Type B pancreatic cell (in vitro differentiated cells): ENCODE measurements around the gene THOC7. TPM values are rescaled to one million over a fixed set of nuclear protein-coding genes. Genes with fewer than 3 reads are reported as not detected.

Source experiments
- DNase-seq: peaks from one replicate; pipeline ENCODE4 v3.0.0; 2021; ENCODE audit warnings: mixed read lengths; ENCODE audit not compliant: unreplicated experiment; ENCODE audit errors: extremely low spot score
- H3K27ac Mint-ChIP-seq: 2 replicates; pipeline ENCODE4 v1.8.0; 2021; ENCODE audit warnings: mild to moderate bottlenecking, mixed read lengths
- H3K27me3 Mint-ChIP-seq: 2 replicates; pipeline ENCODE4 v1.8.0; 2021; ENCODE audit warnings: mixed read lengths
- H3K36me3 Mint-ChIP-seq: 2 replicates; pipeline ENCODE4 v1.8.0; 2021; ENCODE audit warnings: mixed read lengths
- H3K4me1 Mint-ChIP-seq: one replicate; pipeline ENCODE4 v1.8.0; 2021; ENCODE audit warnings: mixed read lengths; ENCODE audit not compliant: unreplicated experiment
- H3K4me3 Mint-ChIP-seq: 2 replicates; pipeline ENCODE4 v1.8.0; 2021; ENCODE audit warnings: mild to moderate bottlenecking, mixed read lengths
- H3K9me3 Mint-ChIP-seq: 2 replicates; pipeline ENCODE4 v1.8.0; 2021; ENCODE audit warnings: mixed read lengths
- total RNA-seq: library from RNA; stranded (reverse); gene quantifications from 2 replicates; pipeline ENCODE4 v1.2.1, GENCODE V29; 2021; ENCODE audit warnings: low replicate concordance
- TF ChIP-seq, protein P1 (sequence below): fragments of 200-600 bp; sonication (generic); conservative IDR thresholded peaks from 2 replicates; pipeline ENCODE4 v1.5.0; 2021; ENCODE audit warnings: antibody characterized with exemption, mild to moderate bottlenecking

THOC7 gene
- total RNA-seq, 1 donor from 2014 or later: 53.0 TPM

DNA sequence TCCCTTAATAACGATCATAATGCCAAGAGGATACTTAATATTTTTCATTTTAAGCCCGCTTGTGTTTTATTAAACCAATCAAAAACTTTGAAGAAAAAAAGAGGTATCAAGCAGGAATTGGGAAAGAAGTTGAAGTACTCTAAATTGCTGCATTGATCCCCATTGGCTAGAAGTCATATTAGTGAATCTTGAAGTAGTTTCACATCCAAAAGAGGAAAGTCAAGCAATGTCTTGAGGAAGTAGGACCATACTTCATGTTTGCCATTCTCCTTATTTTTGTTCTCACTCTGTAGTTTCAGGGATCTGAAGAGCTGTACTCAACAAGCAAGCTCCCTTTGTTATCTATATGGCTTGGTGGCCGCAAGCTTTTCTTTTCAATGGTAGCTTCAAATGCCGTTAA, 46.4 kb upstream of the THOC7 start:
- no peaks in the 10 kb centered on the region for H3K27me3 Mint-ChIP-seq
- H3K36me3 Mint-ChIP-seq: peaks cover 4% of the 10 kb centered on the region
- no peak overlapping the region for H3K27ac Mint-ChIP-seq
- no peaks in the 10 kb centered on the region for H3K9me3 Mint-ChIP-seq
- H3K4me3 Mint-ChIP-seq: no peak overlapping the region
- TF ChIP-seq, protein P1, sequence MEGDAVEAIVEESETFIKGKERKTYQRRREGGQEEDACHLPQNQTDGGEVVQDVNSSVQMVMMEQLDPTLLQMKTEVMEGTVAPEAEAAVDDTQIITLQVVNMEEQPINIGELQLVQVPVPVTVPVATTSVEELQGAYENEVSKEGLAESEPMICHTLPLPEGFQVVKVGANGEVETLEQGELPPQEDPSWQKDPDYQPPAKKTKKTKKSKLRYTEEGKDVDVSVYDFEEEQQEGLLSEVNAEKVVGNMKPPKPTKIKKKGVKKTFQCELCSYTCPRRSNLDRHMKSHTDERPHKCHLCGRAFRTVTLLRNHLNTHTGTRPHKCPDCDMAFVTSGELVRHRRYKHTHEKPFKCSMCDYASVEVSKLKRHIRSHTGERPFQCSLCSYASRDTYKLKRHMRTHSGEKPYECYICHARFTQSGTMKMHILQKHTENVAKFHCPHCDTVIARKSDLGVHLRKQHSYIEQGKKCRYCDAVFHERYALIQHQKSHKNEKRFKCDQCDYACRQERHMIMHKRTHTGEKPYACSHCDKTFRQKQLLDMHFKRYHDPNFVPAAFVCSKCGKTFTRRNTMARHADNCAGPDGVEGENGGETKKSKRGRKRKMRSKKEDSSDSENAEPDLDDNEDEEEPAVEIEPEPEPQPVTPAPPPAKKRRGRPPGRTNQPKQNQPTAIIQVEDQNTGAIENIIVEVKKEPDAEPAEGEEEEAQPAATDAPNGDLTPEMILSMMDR: no peak
- DNase-seq: no peak
- H3K4me1 Mint-ChIP-seq: peaks cover 24% of the 10 kb centered on the region

DNA sequence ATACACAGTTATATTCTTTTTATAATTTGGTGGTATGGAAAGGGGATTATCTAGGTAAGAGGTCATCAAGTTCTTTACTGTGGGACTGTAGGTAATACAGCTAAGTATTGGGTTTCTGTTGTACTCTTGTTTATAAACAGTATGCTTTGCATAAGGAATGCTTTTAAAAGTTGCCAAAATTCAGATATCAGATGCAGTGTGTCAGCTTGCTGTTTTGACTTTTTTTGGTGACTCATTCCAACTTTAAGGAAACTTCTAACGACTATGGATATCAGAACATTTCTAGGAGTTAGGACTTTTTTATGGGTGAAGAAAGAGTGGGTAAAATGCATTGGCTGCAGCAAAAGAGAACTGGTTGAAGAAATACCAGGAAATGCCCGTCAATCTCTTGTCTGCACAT, 45.8 kb upstream of the THOC7 start:
- Mint-ChIP-seq H3K4me3 (no peak overlapping the region), H3K27me3 (no peaks in the 10 kb centered on the region), H3K9me3 (no peaks in the 10 kb centered on the region), H3K36me3 (peaks cover under 1% of the 10 kb centered on the region), H3K27ac (no peak overlapping the region), H3K4me1 (peaks cover 21% of the 10 kb centered on the region)
- DNase-seq: no peak
- TF ChIP-seq, protein P1: no peak

DNA sequence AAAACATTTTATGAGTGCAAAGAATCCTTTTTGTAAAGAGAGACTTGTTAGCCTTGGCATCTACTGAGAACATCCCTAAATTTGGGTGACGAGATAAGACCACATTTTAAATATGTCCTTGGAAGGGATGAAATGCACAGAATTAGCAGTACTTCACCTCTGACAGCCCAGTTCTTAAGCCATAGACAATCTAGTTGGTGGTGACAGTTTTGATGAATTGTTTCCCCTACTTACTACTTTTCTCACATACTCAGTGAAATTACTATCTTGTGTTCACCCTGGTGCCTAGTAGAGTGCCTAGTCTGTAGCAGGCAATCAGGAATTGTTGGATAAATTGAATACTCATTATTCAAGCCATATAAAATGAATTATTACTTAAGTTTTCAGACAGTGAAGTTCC, 45.2 kb upstream of the THOC7 start:
- Mint-ChIP-seq H3K27ac (no peak overlapping the region), H3K9me3 (no peaks in the 10 kb centered on the region), H3K4me3 (no peak overlapping the region), H3K36me3 (no peaks in the 10 kb centered on the region), H3K4me1 (peaks cover 17% of the 10 kb centered on the region), H3K27me3 (no peaks in the 10 kb centered on the region)
- TF ChIP-seq, protein P1: no peak
- DNase-seq: no peak

DNA sequence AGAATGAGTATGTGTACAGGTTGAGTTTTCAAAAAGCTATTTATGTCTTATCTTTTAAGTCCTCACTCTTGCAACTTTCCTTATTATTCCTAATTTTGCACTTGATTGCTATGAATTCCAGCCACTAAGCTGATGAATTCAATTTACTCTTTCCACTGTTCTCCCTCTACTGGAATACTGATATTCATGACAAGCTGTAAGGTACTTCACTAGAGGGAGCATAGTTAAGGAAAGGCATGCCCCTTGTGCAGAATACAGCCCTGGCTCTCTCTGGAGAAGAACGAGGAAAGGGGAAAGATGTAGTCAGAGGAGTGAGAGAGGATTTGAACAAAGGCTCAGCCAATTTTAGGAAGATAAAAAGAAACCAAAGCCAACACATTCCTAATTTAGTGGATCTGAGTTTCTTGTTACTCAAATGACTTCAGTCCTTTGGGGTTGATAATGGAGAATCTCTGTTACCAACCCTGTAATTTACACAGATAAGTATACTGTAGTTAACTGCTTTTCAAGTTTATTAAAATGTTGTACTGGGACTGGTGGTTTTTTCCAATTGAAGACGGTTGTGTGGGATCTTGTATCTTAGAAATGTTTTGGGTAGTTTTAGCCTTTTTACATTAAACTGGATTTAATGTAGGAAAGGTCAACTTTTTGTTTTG, 44.6 kb upstream of the THOC7 start:
- no peaks in the 10 kb centered on the region for H3K27me3 Mint-ChIP-seq
- TF ChIP-seq, protein P1: peak; percentile 37
- H3K4me3 Mint-ChIP-seq: no peak overlapping the region
- H3K27ac Mint-ChIP-seq: no peak overlapping the region
- H3K9me3 Mint-ChIP-seq: no peaks in the 10 kb centered on the region
- DNase-seq: no peak
- H3K36me3 Mint-ChIP-seq: no peaks in the 10 kb centered on the region
- peaks cover 12% of the 10 kb centered on the region for H3K4me1 Mint-ChIP-seq

DNA sequence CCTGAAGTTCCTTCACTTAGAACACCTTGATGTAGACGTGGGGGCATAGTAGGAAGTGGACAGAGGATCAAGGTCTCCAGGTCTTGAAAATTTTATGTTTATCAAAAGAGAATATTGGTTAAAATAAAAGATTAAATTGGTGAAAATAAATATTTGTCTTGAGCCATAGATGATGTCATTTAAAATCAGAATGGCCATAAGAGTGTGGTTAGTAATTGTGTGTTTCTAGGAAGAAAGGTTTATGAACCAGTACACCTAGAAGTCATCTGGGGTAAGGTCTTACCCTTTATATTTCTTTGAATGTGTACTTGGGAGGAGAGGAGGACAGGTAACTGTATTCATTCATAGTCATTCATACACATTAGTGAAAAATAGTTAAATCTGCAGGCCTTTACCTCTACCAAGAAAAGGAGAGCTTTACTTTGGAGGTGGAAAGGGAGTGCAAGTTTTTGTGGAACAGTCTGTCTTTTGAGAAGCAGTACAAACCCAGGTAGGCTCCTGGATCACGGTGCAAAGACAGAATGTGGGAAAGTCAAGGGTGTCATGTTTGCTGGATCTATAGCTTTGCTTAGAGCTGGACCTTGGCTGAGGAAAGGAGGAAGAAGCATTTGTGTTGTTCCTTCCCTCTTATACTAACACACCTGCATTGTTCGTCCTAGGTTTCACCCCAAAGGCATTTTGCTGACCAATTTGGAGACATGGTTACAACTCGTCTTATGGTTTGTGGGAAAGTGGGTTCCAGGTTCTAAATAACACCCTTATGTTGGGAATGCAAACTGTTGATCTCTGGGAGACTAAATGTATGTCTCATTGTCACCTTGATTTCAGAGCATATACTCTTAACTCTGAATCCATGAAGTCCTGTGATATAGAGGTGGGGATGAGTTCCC, 42.4 kb upstream of the THOC7 start:
- H3K9me3 Mint-ChIP-seq: no peaks in the 10 kb centered on the region
- no peak overlapping the region for H3K4me3 Mint-ChIP-seq
- H3K27ac Mint-ChIP-seq: no peak overlapping the region
- TF ChIP-seq, protein P1: no peak
- peaks cover 1% of the 10 kb centered on the region for H3K4me1 Mint-ChIP-seq
- H3K27me3 Mint-ChIP-seq: no peaks in the 10 kb centered on the region
- H3K36me3 Mint-ChIP-seq: peaks cover 8% of the 10 kb centered on the region
- no peak for DNase-seq
